Stomach (tissue), 4 donors: ENCODE measurements around the gene ZNF335.

Source experiments
- EP300 ChIP-seq: sonication (generic); formaldehyde crosslinking; IDR thresholded peaks from one replicate; pipeline ENCODE4 v1.6.1; 2017; ENCODE audit warnings: antibody characterized with exemption
- POLR2A ChIP-seq, 4 donors: fragments of 450-650 bp; IDR thresholded peaks; one replicate each; pipeline ENCODE4 v1.6.1; 2016; ENCODE audit warnings: antibody characterized with exemption in 4 of 4, control low read depth in 2 of 4, mild to moderate bottlenecking in 1 of 4, moderate library complexity in 1 of 4
- POLR2AphosphoS5 ChIP-seq, 3 donors: sonication (generic); formaldehyde crosslinking; IDR thresholded peaks; one replicate each; pipeline ENCODE4 v1.6.1; 2016; ENCODE audit warnings: antibody characterized with exemption in 3 of 3
- TF ChIP-seq, protein P1 (sequence below), 7 experiments: fragments of 450-650 bp in 4 of 7; fragments of 200-600 bp in 3 of 7; sonication (generic) in 3 of 7; IDR thresholded peaks; one replicate each; pipeline ENCODE4 v1.5.1; 2016 to 2019; ENCODE audit warnings: antibody characterized with exemption in 7 of 7, control low read depth in 2 of 7, mild to moderate bottlenecking in 1 of 7

DNA sequence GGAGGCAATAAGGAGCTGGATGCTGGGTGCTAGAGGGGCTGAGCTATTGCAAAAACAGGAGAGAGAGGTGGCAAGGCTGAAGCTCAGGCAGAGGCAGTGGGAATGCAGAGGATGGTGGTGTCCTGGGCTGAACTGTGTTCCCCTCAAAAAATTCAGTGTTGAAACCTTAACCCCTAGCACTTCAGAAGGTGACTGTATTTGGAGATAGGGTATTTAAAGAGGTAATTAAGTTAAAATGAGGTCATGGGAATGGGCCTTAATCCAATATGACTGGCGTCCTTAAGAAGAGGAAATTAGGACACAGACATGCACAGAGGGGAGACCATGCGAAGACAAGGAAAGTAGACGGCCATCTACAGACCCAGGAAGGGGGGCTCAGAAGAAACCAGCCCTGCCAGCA is 25.2 kb upstream of the ZNF335 start:
- TF ChIP-seq POLR2A (IDR thresholded peaks at IDR 0.05) (no peak), POLR2AphosphoS5 (IDR thresholded peaks at IDR 0.05) (no peak), EP300 (no peak)
- TF ChIP-seq, protein P1, sequence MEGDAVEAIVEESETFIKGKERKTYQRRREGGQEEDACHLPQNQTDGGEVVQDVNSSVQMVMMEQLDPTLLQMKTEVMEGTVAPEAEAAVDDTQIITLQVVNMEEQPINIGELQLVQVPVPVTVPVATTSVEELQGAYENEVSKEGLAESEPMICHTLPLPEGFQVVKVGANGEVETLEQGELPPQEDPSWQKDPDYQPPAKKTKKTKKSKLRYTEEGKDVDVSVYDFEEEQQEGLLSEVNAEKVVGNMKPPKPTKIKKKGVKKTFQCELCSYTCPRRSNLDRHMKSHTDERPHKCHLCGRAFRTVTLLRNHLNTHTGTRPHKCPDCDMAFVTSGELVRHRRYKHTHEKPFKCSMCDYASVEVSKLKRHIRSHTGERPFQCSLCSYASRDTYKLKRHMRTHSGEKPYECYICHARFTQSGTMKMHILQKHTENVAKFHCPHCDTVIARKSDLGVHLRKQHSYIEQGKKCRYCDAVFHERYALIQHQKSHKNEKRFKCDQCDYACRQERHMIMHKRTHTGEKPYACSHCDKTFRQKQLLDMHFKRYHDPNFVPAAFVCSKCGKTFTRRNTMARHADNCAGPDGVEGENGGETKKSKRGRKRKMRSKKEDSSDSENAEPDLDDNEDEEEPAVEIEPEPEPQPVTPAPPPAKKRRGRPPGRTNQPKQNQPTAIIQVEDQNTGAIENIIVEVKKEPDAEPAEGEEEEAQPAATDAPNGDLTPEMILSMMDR (IDR thresholded peaks at IDR 0.05): no peak
